ENCODE measurements around the gene GARIN1A. TPM values are rescaled to one million over a fixed set of nuclear protein-coding genes. Genes with fewer than 3 reads are reported as not detected.

GARIN1A gene
- total and polyA plus RNA-seq, 4 donors = 0.35 to 1.6 (median 0.60) TPM

DNA sequence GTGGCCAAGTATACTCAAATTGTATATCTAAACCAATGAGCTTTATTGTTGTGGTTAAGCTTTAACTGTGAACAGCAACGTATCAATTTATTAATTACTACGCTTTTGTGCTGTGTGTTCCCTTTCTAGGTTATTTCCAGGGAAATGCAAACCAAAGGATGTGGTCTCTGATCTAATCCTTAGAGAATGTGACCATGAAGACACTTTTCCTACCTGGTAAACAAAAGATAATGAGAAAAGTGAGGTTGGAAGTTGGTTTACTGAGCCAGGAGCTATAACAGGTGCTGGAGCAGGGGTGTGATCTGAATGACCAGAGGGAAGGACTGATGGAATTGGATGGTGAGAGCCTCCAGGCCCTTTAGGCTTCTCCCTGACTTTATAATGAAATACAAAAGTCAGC lies 41.7 kb downstream of the GARIN1A start:
- Histone ChIP-seq H3K9me3 (ENCODE audit: control insufficient read depth in 4 of 4, insufficient read depth in 3 of 4, low read length in 3 of 4) (no peaks in the 10 kb centered on the region), H3K27me3 (ENCODE audit: control insufficient read depth in 3 of 3, insufficient read depth in 3 of 3, low read length in 2 of 3) (no peaks in the 10 kb centered on the region), H3K4me1 (ENCODE audit: control insufficient read depth in 5 of 5, insufficient read depth in 5 of 5, low read length in 5 of 5) (peaks cover 0 to 5% (median 0%) of the 10 kb centered on the region in 5 donors), H3K36me3 (ENCODE audit: control insufficient read depth in 4 of 4, insufficient read depth in 4 of 4, low read length in 4 of 4) (no peaks in the 10 kb centered on the region), H3K27ac (ENCODE audit: low read depth in 1 of 2, low read length in 1 of 2) (no peak overlapping the region), H3K4me3 (no peak overlapping the region), H3K9ac (ENCODE audit: insufficient read depth in 1 of 2, low read length in 2 of 2) (no peak overlapping the region)
- ATAC-seq (ENCODE audit: insufficient read depth, low FRiP score) (no peak), DNase-seq (no peak)
- TF ChIP-seq, protein P1, sequence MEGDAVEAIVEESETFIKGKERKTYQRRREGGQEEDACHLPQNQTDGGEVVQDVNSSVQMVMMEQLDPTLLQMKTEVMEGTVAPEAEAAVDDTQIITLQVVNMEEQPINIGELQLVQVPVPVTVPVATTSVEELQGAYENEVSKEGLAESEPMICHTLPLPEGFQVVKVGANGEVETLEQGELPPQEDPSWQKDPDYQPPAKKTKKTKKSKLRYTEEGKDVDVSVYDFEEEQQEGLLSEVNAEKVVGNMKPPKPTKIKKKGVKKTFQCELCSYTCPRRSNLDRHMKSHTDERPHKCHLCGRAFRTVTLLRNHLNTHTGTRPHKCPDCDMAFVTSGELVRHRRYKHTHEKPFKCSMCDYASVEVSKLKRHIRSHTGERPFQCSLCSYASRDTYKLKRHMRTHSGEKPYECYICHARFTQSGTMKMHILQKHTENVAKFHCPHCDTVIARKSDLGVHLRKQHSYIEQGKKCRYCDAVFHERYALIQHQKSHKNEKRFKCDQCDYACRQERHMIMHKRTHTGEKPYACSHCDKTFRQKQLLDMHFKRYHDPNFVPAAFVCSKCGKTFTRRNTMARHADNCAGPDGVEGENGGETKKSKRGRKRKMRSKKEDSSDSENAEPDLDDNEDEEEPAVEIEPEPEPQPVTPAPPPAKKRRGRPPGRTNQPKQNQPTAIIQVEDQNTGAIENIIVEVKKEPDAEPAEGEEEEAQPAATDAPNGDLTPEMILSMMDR (IDR thresholded peaks at IDR 0.05; ENCODE audit: control extremely low read depth, extremely low read depth) = no peak
- 93 to 95% methylated on average over 2 of the region's 2 CpGs for WGBS, 2 donors

DNA sequence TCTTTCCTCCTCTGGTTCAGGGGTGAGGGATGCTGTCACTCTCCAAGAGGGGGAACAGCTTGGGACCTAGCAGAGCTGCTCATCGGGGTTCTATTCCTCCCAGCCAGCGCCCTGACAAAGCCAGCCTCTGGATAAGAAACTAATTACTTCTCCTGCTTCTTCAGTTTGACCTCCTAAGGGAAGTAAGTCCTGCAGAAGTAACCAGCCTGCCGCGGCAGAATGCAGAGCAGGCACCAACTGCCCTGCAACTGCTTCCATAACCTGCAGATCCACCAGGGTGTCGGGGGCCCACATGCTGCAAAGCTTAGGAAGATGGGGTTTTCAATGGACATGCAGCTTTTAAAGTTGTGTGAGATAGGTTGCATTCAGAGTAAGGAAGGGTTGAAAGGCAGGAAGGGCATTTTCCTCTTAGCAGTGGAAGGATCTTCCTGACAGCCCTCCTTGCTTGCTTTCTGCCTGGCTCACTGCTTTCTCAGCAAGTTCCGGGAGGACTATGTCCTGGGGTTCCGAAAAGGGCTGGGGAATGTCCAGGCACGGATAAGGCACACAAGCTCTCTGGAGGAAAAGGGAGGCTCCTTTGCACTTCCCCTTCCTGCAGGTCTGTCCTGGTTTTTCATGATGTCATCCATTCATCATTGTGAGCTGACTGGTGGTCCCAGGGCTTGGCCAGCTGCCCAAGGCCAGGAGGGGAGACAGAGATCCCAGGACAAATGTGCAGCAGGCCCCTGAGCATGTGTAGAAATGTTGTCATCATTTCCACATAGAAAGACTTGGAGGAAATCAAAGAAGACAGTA lies 42.8 kb downstream of the GARIN1A start:
- Histone ChIP-seq H3K27ac (ENCODE audit: low read depth in 1 of 2, low read length in 1 of 2) (no peak overlapping the region), H3K9me3 (ENCODE audit: control insufficient read depth in 4 of 4, insufficient read depth in 3 of 4, low read length in 3 of 4) (no peaks in the 10 kb centered on the region), H3K27me3 (ENCODE audit: control insufficient read depth in 3 of 3, insufficient read depth in 3 of 3, low read length in 2 of 3) (no peaks in the 10 kb centered on the region), H3K9ac (ENCODE audit: insufficient read depth in 1 of 2, low read length in 2 of 2) (no peak overlapping the region), H3K36me3 (ENCODE audit: control insufficient read depth in 4 of 4, insufficient read depth in 4 of 4, low read length in 4 of 4) (no peaks in the 10 kb centered on the region), H3K4me1 (ENCODE audit: control insufficient read depth in 5 of 5, insufficient read depth in 5 of 5, low read length in 5 of 5) (peaks cover 0 to 5% (median 0%) of the 10 kb centered on the region in 5 donors), H3K4me3 (no peak overlapping the region)
- 50 to 55% methylated on average over 8 of the region's 8 CpGs for WGBS, 2 donors
- ATAC-seq (ENCODE audit: insufficient read depth, low FRiP score) = no peak
- DNase-seq = peak in 1 of 3 donors; percentile 29
- TF ChIP-seq, protein P1 (IDR thresholded peaks at IDR 0.05; ENCODE audit: control extremely low read depth, extremely low read depth) = no peak

DNA sequence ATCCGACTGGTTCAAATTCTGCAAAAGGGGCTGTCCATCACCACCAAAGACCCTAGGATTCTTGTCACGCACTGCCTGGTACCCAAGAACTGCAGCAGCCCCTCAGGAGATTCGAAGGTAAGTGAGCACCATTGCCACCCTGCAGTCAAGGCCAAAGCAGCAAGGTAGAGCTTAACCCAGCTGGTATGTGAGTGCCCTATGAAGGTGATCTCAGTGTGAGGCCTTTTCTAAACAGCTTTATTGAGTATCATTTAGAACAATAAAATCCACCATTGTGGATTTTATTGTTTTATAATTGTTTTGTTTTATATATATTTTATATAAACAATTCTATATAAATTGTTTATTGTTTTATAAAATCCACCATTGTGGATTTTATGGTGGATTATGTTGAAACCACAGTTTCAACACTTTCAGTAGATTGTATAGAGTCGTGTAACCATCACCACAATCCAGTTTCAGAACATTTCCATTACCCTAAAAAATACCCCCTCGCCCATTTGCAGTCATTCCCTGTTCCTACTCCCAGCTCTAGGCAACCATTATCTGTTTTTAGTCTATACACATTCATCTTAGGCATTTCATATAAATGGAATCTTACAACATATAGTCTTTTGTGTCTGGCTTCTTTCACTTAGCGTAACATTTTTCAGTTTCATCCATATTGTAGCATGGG lies 47.0 kb downstream of the GARIN1A start:
- Histone ChIP-seq H3K4me1 (ENCODE audit: control insufficient read depth in 5 of 5, insufficient read depth in 5 of 5, low read length in 5 of 5) (peaks cover 0 to 5% (median 0%) of the 10 kb centered on the region in 5 donors), H3K27ac (ENCODE audit: low read depth in 1 of 2, low read length in 1 of 2) (no peak overlapping the region), H3K9ac (ENCODE audit: insufficient read depth in 1 of 2, low read length in 2 of 2) (no peak overlapping the region), H3K27me3 (ENCODE audit: control insufficient read depth in 3 of 3, insufficient read depth in 3 of 3, low read length in 2 of 3) (no peaks in the 10 kb centered on the region), H3K36me3 (ENCODE audit: control insufficient read depth in 4 of 4, insufficient read depth in 4 of 4, low read length in 4 of 4) (no peaks in the 10 kb centered on the region), H3K4me3 (no peak overlapping the region), H3K9me3 (ENCODE audit: control insufficient read depth in 4 of 4, insufficient read depth in 3 of 4, low read length in 3 of 4) (no peaks in the 10 kb centered on the region)
- ATAC-seq (ENCODE audit: insufficient read depth, low FRiP score) (no peak), DNase-seq (no peak)
- WGBS, 2 donors = 85 to 88% methylated on average over 6 of the region's 6 CpGs
- TF ChIP-seq, protein P1 (IDR thresholded peaks at IDR 0.05; ENCODE audit: control extremely low read depth, extremely low read depth) = no peak
